K562 (cell line): ENCODE data around the gene SAMD3. TPM values are rescaled to one million over a fixed set of nuclear protein-coding genes. Genes with fewer than 3 reads are reported as not detected.

Experiments
- ATAC-seq: fragments of 200-7000 bp; cut with Tn5 transposase; 3 replicates; pipeline ENCODE4 v1.9.1; 2020; ENCODE audit warnings: moderate library complexity
- BruUV-seq: library from RNA; stranded (reverse); fragments of 400-500 nt; replicated peaks from 2 replicates; lab custom pipeline; 2021; lab: Mats Ljungman, UMichigan
- CTCF ChIA-PET: fragments of 300-600 bp; formaldehyde crosslinking; extraction: SDS; loops from one replicate; lab custom pipeline; 2021; ENCODE audit warnings: low intra/inter-chr PET ratio; lab: Yijun Ruan, JAX
- POLR2A ChIA-PET: fragments of 300-600, 350-650 bp; sonication (Branson Sonifier 250); formaldehyde crosslinking; extraction: SDS; loops from one replicate; lab custom pipeline; 2021; ENCODE audit warnings: antibody characterized with exemption, inconsistent platforms; lab: Yijun Ruan, JAX
- DNase-seq, 4 experiments: peaks; one replicate each; pipeline versions ENCODE4 v3.0.0 to v3.0.0-alpha.2; 2011 to 2018; ENCODE audit warnings: low spot score in 3 of 4, mixed read lengths in 3 of 4; ENCODE audit errors: extremely low read depth in 1 of 4
- FAIRE-seq: peaks from 2 replicates; lab custom pipeline; 2011; peaks lifted over from hg19 to GRCh38; lab: Jason Lieb, UNC
- H2AFZ ChIP-seq: 2 replicates; pipeline ENCODE4 v1.6.0; 2011; ENCODE audit warnings: low read depth, low read length, control low read depth, inconsistent platforms
- H3K27ac ChIP-seq: fragments of 200-600 bp; 3 replicates; pipeline ENCODE4 v1.8.0; 2011; ENCODE audit warnings: low read depth, mild to moderate bottlenecking, control low read depth, inconsistent platforms, low read length, moderate library complexity, mixed read lengths; ENCODE audit errors: extremely low read depth
- H3K27me3 ChIP-seq, 2 experiments: fragments of 300-600 bp in 1 of 2; 2 replicates in 1 of 2; 3 replicates in 1 of 2; pipeline versions ENCODE4 v1.6.0 to v1.8.0; 2011; ENCODE audit warnings: inconsistent platforms in 2 of 2, low read length in 2 of 2, mild to moderate bottlenecking in 1 of 2, mixed read lengths in 1 of 2, moderate library complexity in 1 of 2; ENCODE audit not compliant: control insufficient read depth in 2 of 2, insufficient read depth in 2 of 2
- H3K36me3 ChIP-seq: fragments of 300-600 bp; 3 replicates; pipeline ENCODE4 v1.8.0; 2011; ENCODE audit warnings: mild to moderate bottlenecking, low read length, inconsistent platforms; ENCODE audit not compliant: control insufficient read depth, insufficient read depth
- H3K4me1 ChIP-seq, 2 experiments: fragments of 200-600 bp in 1 of 2; replicated peaks in 1 of 2; 2 replicates in 1 of 2; 3 replicates in 1 of 2; pipeline versions ENCODE4 v1.5.1 to v1.8.0; 2011; ENCODE audit warnings: inconsistent platforms in 2 of 2, low read length in 2 of 2, mild to moderate bottlenecking in 1 of 2, mixed read lengths in 1 of 2, moderate library complexity in 1 of 2; ENCODE audit not compliant: control insufficient read depth in 2 of 2, insufficient read depth in 2 of 2
- H3K4me2 ChIP-seq: 2 replicates; pipeline ENCODE4 v1.6.1; 2011; ENCODE audit warnings: low read length, control low read depth, inconsistent platforms, mixed read lengths; ENCODE audit not compliant: insufficient read depth
- H3K4me3 ChIP-seq: fragments of 200-600 bp; sonication (generic), shearing (Covaris generic); 2 replicates; pipeline ENCODE4 v1.5.1; 2016; ENCODE audit warnings: control low read depth, inconsistent platforms
- H3K79me2 ChIP-seq: fragments of 200-600 bp; 3 replicates; pipeline ENCODE4 v1.8.0; 2011; ENCODE audit warnings: low read length, inconsistent platforms; ENCODE audit not compliant: control insufficient read depth, insufficient read depth
- H3K9ac ChIP-seq, 2 experiments: 2 replicates each; pipeline versions ENCODE4 v1.6.0 to v1.6.1; 2011; ENCODE audit warnings: low read depth in 2 of 2, low read length in 2 of 2, control low read depth in 1 of 2, inconsistent platforms in 1 of 2, mild to moderate bottlenecking in 1 of 2, mixed read lengths in 1 of 2; ENCODE audit not compliant: insufficient read depth in 1 of 2
- H3K9me1 ChIP-seq: one replicate; pipeline ENCODE4 v1.6.0; 2011; ENCODE audit warnings: inconsistent platforms, mild to moderate bottlenecking, low read length, moderate library complexity; ENCODE audit not compliant: control insufficient read depth, insufficient read depth
- H3K9me3 ChIP-seq: replicated peaks from 2 replicates; pipeline ENCODE4 v1.5.1; 2011; ENCODE audit warnings: low read depth, low read length, inconsistent platforms; ENCODE audit not compliant: control insufficient read depth, insufficient read depth
- H4K20me1 ChIP-seq: replicated peaks from 2 replicates; pipeline ENCODE4 v1.6.1; 2011; ENCODE audit warnings: low read length, inconsistent platforms, mixed read lengths; ENCODE audit not compliant: control insufficient read depth, insufficient read depth
- BRCA1 ChIP-seq, 2 experiments: fragments of 450-650 bp in 1 of 2; sonication (generic) in 1 of 2; formaldehyde crosslinking in 1 of 2; IDR thresholded peaks; 2 replicates each; pipeline versions ENCODE4 v1.5.0 to v1.6.1; 2017 to 2020; ENCODE audit warnings: mild to moderate bottlenecking in 1 of 2, missing genetic modification reagents in 1 of 2
- CBFA2T2 ChIP-seq: fragments of 450-650 bp; conservative IDR thresholded peaks from 2 replicates; pipeline ENCODE4 v1.6.1; 2017; ENCODE audit warnings: mild to moderate bottlenecking
- KAT2B ChIP-seq: IDR thresholded peaks from one replicate; pipeline ENCODE4 v1.6.1; 2012; ENCODE audit warnings: low read depth, mild to moderate bottlenecking, control low read depth, inconsistent platforms, low read length, moderate library complexity
- MAZ ChIP-seq, 2 experiments: fragments of 450-650 bp in 1 of 2; sonication (generic) in 1 of 2; formaldehyde crosslinking; IDR thresholded peaks in 1 of 2; conservative IDR thresholded peaks in 1 of 2; 2 replicates each; pipeline versions ENCODE4 v1.4.0 to v1.5.0; 2020; ENCODE audit warnings: mild to moderate bottlenecking in 1 of 2, missing genetic modification reagents in 1 of 2
- RUNX1 ChIP-seq: sonication (generic); IDR thresholded peaks from 2 replicates; pipeline ENCODE4 v1.6.1; 2016; ENCODE audit warnings: antibody characterized with exemption, low read depth
- TAF7 ChIP-seq: fragments of 450-650 bp; IDR thresholded peaks from 2 replicates; pipeline ENCODE4 v1.6.1; 2016; ENCODE audit warnings: missing genetic modification characterization, missing compliant biosample characterization
- TFAM ChIP-seq: fragments of 250-450 bp; sonication (Bioruptor Pico); conservative IDR thresholded peaks from 2 replicates; pipeline ENCODE4 v1.5.0; 2021; ENCODE audit warnings: mild to moderate bottlenecking, moderate library complexity
- ZNF639 ChIP-seq, 2 experiments: fragments of 200-800 bp in 1 of 2; sonication (Bioruptor generic) in 1 of 2; sonication (generic) in 1 of 2; formaldehyde crosslinking in 1 of 2; IDR thresholded peaks in 1 of 2; conservative IDR thresholded peaks in 1 of 2; 2 replicates each; pipeline versions ENCODE4 v1.5.0 to v1.6.1; 2016 to 2020; ENCODE audit warnings: missing compliant biosample characterization in 1 of 2, missing genetic modification characterization in 1 of 2, missing genetic modification reagents in 1 of 2
- WGBS: fragments of 100-300 bp; shearing (Covaris generic); methylation state at CpG from one replicate; pipeline ENCODE4 v1.1.6; 2016; ENCODE audit warnings: low coverage, mixed read lengths; ENCODE audit not compliant: insufficient coverage; ENCODE audit errors: missing lambda C conversion rate; 5-methylcytosine and 5-hydroxymethylcytosine counted together
- in situ Hi-C: fragments of 300-500 bp; cut with MboI; formaldehyde crosslinking; loops from 4 replicates; pipeline ENCODE4 v1.15.0; 2018; ENCODE audit warnings: inconsistent platforms, mixed read lengths
- intact Hi-C: fragments of 100-400 bp; cut with micrococcal nuclease; formaldehyde crosslinking; loops from 2 replicates; pipeline ENCODE4 v1.14.2; 2022
- polyA plus RNA-seq, 8 experiments: library from polyadenylated mRNA; depleted of rRNA in 4 of 8; stranded (reverse) in 5 of 8; unstranded in 3 of 8; fragments of >200 nt; fragmentation: Nextera tagmentation in 2 of 8; fragmentation: Illumina TruSeq in 1 of 8; extraction: Ambion mirVana in 2 of 8; extraction: Trizol in 1 of 8; gene quantifications; 2 replicates each; pipeline versions ENCODE4 v1.2.1 to v1.2.3, GENCODE V29; 2011 to 2014; ENCODE audit warnings: inconsistent platforms in 1 of 8, missing spikeins in 1 of 8
- total RNA-seq, 7 experiments: library from RNA; depleted of rRNA in 6 of 7; stranded (reverse); fragments of >200 nt in 6 of 7; fragmentation: Illumina TruSeq in 2 of 7; extraction: Trizol in 2 of 7; gene quantifications; 2 replicates each; pipeline versions ENCODE4 v1.2.1 to v1.2.3, GENCODE V29; 2011 to 2021; ENCODE audit warnings: low replicate concordance in 1 of 7
- TF ChIP-seq, protein P1 (sequence below): fragments of 200-800 bp; sonication (Bioruptor generic); IDR thresholded peaks from 2 replicates; pipeline ENCODE4 v1.6.1; 2017; ENCODE audit warnings: missing genetic modification characterization, missing compliant biosample characterization

The SAMD3 gene
- total and polyA plus RNA-seq, 9 of the 15 experiments (the other 6 are each of a cell fraction or from before 2014, with no cell fraction given): 0.03 to 0.21 (median 0.18) TPM; not detected in 5

DNA sequence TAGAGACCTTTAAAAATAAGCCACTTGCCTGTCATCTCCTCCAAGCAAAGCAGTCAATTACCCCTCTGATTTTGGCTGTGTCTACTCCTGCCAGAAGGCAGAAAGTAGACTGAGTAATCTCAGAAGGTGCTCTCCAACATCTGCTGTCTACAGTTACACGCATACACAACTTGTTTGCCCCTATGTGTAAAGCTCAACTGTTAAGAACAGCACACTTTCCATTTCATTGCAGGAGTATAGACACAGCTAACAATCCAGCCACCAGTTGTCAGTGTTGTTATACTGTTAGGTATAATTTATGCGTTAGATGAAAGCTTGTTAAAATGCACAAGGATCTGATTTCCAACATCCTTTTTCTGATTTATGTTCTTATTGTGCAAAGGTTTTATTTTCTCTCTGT, 88.2 kb downstream of the SAMD3 start:
- no peak overlapping the region for H2AFZ ChIP-seq
- H3K27me3 ChIP-seq: no peaks in the 10 kb centered on the region; a peak in 1 of 5 replicates
- H4K20me1 ChIP-seq: no peaks in the 10 kb centered on the region
- H3K9me3 ChIP-seq: no peaks in the 10 kb centered on the region
- WGBS: 40% methylated on average over 2 of the region's 2 CpGs
- H3K4me2 ChIP-seq: no peak overlapping the region
- no peak overlapping the region for H3K4me3 ChIP-seq
- H3K9me1 ChIP-seq: no peaks in the 10 kb centered on the region
- H3K36me3 ChIP-seq: no peaks in the 10 kb centered on the region
- no peak for DNase-seq
- no peak for TF ChIP-seq MAZ (CRISPR knock-in tag; conservative IDR thresholded peaks at IDR 0.05 in 1 of 2, IDR thresholded peaks at IDR 0.05 in 1 of 2)
- no peak for TF ChIP-seq CBFA2T2
- TF ChIP-seq TAF7 (tag): no peak
- TF ChIP-seq ZNF639 (CRISPR knock-in tag; conservative IDR thresholded peaks at IDR 0.05 in 1 of 2, IDR thresholded peaks at IDR 0.05 in 1 of 2): no peak
- TF ChIP-seq BRCA1 (IDR thresholded peaks at IDR 0.05): no peak
- TF ChIP-seq BRCA1 (CRISPR knock-in tag; IDR thresholded peaks at IDR 0.05): no peak
- TF ChIP-seq, protein P1, sequence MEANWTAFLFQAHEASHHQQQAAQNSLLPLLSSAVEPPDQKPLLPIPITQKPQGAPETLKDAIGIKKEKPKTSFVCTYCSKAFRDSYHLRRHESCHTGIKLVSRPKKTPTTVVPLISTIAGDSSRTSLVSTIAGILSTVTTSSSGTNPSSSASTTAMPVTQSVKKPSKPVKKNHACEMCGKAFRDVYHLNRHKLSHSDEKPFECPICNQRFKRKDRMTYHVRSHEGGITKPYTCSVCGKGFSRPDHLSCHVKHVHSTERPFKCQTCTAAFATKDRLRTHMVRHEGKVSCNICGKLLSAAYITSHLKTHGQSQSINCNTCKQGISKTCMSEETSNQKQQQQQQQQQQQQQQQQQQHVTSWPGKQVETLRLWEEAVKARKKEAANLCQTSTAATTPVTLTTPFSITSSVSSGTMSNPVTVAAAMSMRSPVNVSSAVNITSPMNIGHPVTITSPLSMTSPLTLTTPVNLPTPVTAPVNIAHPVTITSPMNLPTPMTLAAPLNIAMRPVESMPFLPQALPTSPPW (CRISPR knock-in tag): no peak
- TF ChIP-seq RUNX1: no peak
- no peak for TF ChIP-seq TFAM (CRISPR knock-in tag)
- TF ChIP-seq KAT2B: no peak
- TF ChIP-seq, all 486 proteins: peak for 0
- Histone ChIP-seq H3K27ac (no peak overlapping the region), H3K9ac (no peak overlapping the region), H3K4me1 (no peaks in the 10 kb centered on the region; a peak in 2 of 5 replicates), H3K79me2 (no peaks in the 10 kb centered on the region)
- ChIA-PET CTCF (no interaction called here), POLR2A (no interaction called here)
- FAIRE-seq (no peak), ATAC-seq (no peak; the same call in 2 of the 3 replicates)
- intact Hi-C loops (no loop called here), in situ Hi-C loops (no loop called here)
- BruUV-seq: no TSS peak
